GM20431 (cell line): ENCODE results near the gene ATG9B.

ENCODE experiments used
- in situ Hi-C: fragments of 300-500 bp; cut with MseI, MboI; formaldehyde crosslinking; loops from one replicate; pipeline ENCODE4 v1.15.0; 2020; ENCODE audit warnings: low sequenced_read_pairs; ENCODE audit not compliant: unreplicated experiment

ATG9B gene

DNA sequence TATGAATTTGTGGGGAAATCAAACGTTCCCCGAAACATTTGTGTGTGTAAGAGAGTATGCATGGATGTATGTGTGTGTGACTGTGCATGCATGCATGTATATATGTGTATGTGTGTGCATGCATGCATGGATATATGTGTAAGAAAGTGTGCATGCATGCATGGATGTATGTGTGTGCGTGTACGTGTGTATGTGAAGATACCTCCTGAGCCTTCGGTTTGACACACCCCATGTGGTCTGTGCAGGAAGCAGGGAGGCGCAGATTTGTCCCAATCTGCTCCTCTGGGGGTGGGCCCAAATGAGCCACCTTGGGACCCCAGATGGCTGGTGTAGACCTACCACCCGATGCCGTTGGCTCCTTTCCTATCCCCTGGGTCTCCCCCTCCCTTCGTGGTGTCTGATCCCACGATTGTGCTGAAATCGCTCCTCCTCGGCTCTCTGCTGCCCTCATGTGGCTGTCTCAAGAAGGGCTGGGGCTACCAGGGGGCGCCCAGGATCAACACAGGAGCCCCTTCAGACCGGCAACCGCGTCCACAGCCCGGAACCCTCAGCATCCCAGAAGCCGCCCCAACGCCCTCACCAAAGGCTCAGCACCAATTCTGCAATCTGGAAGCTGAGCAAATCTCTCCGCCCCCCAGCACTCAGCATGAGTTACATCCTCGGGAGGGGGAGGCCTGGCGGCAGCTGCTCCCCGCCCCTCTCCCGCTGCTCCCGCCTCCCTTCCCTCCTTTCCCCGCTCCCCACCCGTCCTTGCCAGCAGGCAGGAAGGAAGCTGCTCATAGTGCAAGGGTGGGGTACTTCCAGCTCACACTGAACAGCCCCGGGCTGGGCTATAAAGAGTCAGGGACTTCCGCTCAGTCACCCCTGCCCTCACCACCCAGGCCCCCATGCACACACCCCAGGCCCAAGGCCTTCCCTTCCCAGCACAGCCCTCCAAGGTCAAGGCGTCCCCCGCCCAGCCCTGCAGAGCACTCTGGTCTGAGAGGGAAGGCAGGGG is 35.8 kb downstream of the ATG9B start:
- in situ Hi-C loops: loop anchor here (25.0 kb wide), 1 partner anchor 201 kb away; no protein-coding TSS in a partner anchor

DNA sequence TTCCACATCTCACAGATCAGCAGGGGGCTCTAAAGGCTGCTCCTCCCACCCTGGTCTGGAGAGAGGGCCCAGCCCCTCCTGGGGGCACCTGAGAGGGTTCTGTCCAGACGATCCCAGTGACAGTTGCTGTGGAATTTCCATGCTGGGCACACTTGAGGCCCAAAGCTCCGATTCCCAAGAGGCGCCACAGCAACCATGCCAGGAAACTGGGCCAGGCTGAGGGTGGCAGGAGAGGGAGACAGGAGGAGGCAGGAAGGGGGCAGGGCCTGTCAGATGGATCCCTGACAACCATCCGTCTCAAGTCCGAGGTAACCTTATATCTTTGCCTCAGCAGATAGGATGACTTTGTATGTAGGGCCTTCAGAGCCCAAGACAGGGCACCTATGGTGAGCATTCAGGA is 37.7 kb downstream of the ATG9B start:
- in situ Hi-C loops: loop anchor here (25.0 kb wide), 1 partner anchor 199 kb away; no protein-coding TSS in a partner anchor

DNA sequence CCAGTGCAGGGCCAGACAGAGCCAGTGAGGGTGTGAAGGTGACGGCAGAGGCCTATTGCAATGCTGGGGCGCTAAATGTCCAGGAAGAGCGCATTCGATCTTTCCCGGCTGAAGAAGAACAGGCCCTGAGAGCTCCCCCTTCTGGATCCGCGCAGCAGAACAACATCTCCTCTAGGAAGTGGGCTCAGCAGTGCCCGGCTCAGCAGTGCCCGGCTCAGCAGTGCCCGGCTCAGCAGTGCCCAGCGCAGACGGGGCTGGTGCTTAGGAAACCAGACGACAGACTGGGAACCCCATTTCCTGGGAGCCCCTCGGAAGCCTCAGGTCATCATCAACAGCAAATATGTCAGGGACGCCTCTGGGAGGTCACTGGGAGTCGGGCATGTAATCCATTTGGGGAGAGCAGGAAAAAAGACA is 38.2 kb downstream of the ATG9B start:
- in situ Hi-C loops: loop anchor here (25.0 kb wide), 1 partner anchor 199 kb away; no protein-coding TSS in a partner anchor

DNA sequence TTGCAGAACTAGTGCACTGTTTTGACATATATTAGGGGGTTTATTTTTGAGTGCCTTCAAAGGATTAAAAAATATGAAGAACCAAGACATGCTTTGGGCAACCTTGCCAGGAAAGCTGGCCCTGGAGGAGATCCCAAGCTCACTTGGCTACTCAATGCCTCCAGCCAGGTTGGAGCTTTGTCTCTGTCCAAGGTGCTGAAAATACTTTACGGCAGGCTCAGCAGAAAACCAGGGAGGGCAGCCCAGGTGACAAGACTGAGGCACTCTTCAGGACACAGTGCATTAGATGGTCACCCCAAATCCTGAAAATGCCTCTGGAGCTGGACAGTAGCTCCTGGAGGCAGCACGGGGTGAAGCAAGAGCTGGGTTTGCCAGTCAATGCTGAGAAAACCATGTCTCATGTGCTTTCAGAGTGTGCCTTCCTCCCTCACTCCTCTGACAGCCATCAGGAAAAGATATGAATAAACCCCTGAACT is 40.4 kb downstream of the ATG9B start:
- in situ Hi-C loops: loop anchor here (25.0 kb wide), 1 partner anchor 197 kb away; no protein-coding TSS in a partner anchor

DNA sequence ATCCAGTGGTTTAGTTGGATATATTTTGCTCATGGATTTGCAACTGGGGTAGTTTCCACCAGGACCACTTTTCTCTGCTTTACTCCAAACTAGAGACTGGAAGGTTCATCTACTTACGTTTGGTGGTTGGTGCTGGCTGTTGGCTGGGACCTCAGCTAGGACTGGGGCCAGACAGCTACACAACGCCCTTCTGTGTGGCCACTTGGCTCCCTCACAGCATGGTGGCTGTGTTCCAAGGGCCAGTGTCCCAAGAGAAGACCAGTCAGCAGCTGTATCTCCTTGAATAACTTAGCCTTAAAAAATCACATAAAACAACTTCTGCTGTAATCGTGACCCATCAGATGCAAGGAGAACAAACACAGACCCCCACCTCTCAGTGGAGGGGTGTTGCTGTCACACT is 41.9 kb downstream of the ATG9B start:
- in situ Hi-C loops: loop anchor here (25.0 kb wide), 1 partner anchor 195 kb away; no protein-coding TSS in a partner anchor

DNA sequence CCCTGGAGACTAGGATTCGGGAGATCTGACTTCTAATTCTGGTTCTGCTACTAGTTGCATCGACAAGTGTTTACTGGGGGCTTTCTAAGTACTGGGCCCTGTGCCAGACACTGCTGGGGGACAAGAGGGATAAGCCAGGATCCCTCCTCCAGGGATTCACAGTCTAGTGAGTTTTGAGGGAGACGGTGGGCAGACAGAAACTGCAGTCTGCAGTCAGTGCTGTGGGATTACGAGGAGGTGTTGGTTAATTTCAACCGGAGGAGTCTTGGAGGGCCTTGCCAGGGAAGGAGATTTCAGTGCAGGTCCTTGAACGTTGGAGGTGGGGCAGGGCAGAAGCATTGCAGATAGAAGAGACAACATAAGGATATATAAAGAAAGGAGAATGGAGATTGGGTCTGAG is 42.6 kb downstream of the ATG9B start:
- in situ Hi-C loops: loop anchor here (25.0 kb wide), 1 partner anchor 194 kb away; no protein-coding TSS in a partner anchor

DNA sequence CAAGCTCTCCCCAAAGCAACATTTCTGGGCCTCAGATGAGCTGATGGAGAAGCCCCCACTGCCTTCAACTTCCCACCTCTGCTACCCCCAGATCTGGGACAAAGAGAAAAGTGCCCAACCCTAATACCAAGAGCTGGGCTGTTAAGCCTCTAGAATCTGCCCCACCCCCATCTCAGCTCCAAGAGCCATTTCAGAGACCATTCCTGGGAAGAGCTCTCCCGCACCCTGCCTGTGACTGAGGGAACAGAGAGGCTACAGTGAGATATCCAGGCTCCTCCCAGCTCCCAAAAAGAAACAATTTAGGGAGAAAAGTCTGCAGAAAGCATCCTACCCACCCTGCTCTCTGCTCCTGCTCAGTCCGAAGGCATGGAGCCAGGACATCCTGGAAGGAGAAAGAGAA is 43.6 kb downstream of the ATG9B start:
- in situ Hi-C loops: loop anchor here (25.0 kb wide), 1 partner anchor 193 kb away; no protein-coding TSS in a partner anchor

DNA sequence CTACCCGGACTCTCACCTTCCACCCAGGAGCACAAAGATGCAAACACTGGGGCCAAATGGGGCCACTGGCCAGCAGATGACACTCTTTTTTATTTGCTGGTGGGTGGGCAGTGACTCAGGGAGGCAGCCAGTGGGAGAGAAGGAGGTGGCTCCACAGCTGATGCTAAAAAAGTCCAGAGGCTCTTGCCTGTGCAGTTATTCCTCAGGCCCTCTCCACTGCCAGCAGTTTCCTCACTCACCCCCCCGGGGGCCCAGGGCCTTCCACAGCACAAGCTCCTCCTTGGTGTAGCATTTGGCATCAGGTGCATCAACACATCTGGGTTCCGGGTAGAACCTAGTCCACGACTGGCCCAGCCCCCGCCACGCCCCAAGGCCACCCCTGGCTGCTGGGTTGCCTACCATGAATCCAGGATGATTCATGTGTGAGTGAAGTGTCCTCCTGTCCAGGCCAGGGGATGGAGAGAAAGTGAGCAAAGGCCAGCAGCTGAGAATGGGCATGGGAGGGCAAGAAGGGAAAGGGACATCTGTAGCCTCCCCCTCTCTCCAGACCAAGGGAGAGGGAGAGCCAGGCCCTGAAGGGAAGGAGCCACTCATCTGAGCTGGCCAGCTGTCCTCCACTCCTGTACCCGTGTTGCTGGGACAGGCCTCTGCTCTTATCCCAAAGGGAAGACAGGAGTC is 44.4 kb downstream of the ATG9B start:
- in situ Hi-C loops: loop anchor here (25.0 kb wide), 1 partner anchor 193 kb away; no protein-coding TSS in a partner anchor

DNA sequence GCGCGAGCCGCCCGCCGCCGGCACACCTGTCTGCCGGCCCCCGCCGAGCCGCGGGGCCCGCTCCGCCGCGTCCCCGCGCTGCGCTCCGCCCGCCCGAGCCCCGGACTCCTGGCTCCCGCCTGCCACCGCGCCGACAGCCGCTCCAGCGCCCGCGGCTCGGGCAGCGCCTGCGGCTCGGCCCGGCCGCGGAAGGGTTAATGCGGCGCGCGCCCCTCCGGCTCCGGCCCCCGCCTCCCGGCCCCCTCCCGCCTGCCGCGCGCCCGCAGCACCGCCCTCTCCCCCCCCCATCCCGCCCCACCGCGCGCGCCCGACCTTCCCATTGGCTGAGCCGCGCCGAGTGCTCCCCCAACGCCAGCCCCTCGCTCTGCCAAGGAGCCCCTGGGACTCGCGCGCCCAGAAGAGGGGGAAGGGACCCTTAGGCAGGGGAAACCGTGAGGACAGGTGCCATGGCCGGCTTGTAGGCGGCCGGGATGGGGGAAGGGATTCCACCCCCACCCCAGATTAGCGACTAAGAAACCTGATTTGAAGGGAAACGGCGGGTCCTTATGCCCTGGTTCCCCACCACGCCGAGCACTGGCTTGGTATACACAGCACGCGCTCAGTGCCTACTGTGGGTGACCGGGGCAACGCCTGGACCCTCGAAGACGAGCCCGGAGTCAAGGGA is 46.0 kb downstream of the ATG9B start, which contains the start of gene KCNH2:
Gene KCNH2, minus strand, starts transcription at position 196 of the 664 bp plus-strand sequence. CDS start 408 bp downstream, outside the sequence.
- in situ Hi-C loops: loop anchor here (25.0 kb wide), 1 partner anchor 191 kb away; no protein-coding TSS in a partner anchor

DNA sequence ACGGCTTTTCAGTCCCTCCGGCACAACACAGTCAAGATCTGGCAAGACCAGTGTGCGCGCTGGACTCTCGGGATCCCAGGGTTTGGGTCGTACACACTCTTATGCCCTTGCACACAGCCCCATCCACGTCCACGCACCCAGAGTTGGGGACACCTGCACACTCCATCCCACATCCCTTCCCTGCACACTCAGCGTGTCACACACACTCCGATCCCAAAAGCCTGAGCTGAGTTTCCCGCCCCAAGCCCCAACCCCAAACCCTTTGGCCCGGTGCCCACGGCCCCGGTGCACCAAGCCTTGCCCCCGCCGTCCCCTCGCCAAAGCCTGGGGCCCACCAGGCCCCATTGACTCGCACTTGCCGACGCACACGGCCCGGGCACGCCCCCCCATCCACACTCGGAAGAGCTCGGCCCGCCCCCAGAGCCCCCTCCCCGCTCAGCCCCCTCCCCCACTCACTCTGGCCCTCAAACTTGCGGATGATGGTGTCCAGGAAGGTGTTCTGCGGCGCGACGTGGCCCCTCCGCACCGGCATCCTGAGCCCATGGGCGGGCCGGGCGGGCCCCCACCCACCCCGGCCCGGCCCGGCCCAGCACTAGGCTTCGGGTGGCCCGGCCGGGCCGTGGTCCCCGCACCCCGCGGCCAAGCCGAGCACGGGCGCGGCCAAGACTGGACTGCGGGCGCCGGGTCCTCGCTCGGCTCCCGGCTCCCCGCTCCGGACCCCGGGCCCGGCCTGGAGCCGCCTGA is 46.7 kb downstream of the ATG9B start:
- in situ Hi-C loops: loop anchor here (25.0 kb wide), 1 partner anchor 190 kb away; no protein-coding TSS in a partner anchor

DNA sequence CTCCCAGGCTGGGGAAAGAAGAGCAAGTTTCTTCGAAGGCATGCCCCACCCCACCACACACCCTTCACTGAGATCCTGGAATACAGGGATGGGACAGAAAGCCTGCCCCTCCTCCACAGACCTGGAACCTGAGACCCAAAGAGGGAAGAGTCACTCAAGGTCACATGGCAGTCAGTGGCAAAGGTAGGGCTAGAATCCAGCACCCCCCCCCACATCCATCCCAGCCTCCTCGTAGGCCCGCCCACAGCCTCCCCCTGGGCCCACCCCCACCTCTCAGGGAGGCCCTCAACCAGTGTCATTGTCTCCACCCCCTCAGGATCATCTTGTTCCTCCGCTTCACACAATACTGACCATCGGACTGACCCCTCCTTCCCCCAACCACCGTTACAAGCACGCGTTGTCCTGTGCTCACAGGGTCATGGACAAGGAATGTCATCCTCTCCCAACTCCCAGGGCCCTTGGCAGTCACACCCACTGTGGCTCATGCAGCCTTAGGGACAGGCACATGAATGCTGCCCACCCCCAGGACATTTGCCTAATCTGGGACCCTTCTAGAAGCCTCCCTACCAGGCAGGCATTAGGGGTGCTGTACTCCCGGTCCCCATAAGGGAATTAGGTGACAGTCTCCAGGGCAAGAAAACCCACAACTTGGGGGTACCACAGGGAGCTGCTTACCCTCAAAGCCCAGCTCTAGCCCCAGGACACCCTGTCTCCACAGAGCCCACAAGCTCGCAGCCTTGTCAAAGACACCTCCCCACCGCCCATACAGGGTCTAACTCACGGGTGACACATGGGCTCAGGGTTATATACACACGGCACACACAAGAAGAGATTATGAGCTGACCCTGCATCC is 47.5 kb downstream of the ATG9B start:
- in situ Hi-C loops: loop anchor here (25.0 kb wide), 1 partner anchor 189 kb away; no protein-coding TSS in a partner anchor

DNA sequence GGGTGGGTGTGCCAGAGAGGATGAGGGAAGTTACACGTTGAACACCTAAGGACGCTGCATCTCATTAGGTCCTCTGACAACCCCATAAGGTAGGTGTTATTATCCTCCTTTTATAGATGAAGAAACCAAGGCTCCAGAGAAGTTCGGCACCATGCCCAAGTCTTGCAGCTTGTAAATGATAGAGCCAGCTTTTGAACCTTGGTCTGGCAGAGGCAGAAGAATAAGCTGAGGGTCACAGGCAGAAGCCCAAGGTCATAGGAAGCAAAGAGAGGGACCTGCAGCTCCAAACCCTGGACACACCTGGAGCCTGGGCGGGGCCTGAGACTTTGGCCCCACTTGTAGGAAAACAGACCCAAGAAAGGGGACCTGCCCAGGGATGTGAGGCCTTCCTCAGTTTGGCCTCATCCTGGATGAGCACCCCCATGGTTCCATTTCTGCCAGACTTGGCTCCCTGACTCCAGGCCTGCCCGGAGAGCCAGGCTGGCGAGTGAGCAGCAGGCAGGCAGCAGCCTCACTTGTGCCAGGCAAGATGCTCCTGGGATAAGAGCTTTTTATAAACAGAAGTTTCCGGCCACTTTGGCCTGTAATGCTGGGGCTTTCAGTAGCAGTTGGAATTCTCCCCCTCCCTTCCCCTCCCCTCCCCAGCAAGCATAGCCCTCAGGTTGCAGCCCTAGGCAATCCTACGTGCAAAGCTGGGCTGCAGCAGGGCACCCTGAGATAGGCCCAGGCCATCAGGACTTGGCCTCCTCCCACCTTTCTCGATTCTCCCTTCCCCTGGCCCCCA is 48.6 kb downstream of the ATG9B start:
- in situ Hi-C loops: loop anchor here (25.0 kb wide), 1 partner anchor 188 kb away; no protein-coding TSS in a partner anchor

DNA sequence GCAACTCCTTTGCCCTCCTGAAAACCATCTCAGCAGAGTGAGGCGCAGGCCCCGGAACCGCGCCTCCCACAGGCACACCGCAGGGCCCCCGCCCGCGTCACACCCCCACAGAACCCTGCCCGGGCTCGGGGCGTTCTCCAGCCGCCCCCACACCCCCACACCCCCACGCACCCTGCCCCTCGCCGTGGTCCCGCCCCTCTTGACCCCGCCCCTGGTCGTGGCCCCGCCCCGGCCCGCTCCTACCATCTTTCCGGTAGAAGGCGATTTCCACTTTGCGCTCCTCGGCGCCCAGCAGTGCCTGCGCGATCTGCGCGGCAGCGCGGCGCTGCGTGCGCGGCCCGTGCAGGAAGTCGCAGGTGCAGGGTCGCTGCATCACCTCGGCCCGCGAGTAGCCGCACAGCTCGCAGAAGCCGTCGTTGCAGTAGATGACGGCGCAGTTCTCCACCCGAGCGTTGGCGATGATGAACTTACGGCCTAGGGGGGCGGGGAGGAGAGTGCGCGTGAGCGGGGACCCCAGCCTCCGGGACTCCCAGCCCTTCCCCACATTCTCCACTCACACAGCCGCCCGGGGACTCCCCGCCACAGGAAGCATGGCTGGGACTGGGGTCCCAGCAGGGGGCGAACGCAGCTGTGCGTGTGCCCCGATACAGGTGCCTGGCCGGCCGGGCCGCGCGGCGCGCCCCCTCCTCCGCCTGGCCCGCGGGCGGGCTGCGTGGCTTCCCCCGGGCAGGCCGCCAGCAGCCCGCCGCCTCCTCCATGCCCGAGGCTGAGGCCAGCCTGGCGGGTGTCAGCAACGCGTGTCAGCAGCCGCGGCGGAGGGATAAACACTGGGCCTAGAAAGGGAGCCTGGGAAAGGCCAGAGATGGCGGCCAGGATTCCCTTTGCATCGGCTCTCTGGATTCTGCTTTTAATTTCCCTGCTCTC is 49.6 kb downstream of the ATG9B start:
- in situ Hi-C loops: loop anchor here (25.0 kb wide), 1 partner anchor 187 kb away; no protein-coding TSS in a partner anchor

DNA sequence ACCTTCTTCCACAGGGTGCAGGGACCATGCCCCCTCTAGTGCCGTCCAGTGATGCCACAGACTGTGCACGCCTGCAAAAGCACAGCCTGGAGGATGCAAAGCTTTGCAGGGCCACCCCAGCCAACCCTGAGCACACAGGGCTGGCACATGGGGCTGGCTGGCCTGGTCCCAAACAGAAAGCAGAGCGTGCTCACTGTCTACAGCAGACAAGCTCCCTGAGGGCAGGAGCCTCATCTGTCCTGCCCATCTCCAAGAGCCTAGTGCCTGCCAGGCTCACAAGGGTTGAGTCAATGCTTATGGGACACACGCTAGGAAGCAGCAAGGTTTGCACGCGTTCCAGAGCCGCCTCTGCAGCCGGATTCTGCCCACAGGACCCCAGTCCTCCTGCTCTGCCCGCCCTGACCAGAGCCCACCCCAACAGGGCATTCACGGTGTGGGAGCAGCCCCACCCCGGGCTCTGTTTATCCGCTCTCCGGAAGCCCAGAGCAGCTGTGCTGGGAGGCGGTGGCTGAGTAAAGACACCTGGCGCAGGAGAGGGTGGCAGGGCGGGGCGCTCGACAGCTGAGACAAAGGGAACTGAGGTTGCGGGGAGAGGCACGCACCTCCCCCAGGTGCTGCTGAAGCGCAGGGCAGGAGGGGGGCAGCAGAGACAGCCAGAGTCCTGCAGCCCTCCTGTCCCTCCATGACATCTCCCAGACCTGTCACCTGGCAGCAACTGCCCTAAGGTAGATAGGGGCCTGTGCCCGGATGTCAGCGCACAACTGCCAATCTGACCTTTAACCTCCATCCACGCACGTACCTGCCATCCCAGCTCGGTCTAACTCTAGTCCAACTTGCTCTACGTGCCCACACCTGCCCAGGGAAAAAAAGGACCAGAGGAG is 50.5 kb downstream of the ATG9B start:
- in situ Hi-C loops: no loop called here

DNA sequence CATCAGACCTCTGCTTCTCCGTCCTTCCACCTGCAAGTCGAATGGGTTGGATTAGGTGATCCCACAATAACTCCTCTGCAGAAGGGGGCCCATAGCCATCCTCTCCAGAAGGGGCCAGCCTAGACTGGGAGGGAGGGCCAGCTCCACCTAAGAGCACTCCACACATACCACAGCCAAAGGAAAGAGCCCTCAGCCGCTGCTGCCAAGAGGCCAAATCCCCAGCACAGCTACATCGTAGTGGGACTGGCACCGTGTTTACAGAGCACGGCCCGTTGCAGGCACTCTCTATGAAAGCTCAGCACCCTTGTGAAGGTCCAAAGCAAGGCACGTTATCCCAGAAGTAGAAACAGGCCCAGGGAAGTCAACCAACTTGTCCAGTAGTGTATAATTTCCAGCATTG is 51.6 kb downstream of the ATG9B start:
- in situ Hi-C loops: no loop called here
